Ovary (tissue), 3 donors: ENCODE results near the gene HOXD11.

ENCODE experiments used
- CTCF ChIP-seq, 3 donors: fragments of 450-650 bp in 2 of 3; fragments of 200-600 bp in 1 of 3; IDR thresholded peaks; one replicate each; pipeline versions ENCODE4 v1.5.1 to v1.8.0; 2016 to 2022; ENCODE audit warnings: antibody characterized with exemption in 3 of 3, mild to moderate bottlenecking in 1 of 3
- POLR2A ChIP-seq: fragments of 450-650 bp; IDR thresholded peaks from one replicate; pipeline ENCODE4 v1.6.1; 2017; ENCODE audit warnings: antibody characterized with exemption, mild to moderate bottlenecking, moderate library complexity
- donor health status: DM: no; HTN: no; CAD: no.

- no peak for TF ChIP-seq CTCF (IDR thresholded peaks at IDR 0.05)
- TF ChIP-seq POLR2A = no peak
Observed at GRCh38 chr2:176093145-176093897, 13.8 kb upstream of the HOXD11 start.
